Activated CD4-positive, alpha-beta memory T cell treated with anti-CD3 and anti-CD28 coated beads for 36 hours (primary cell): ENCODE data around the gene COX20. TPM values are rescaled to one million over a fixed set of nuclear protein-coding genes. Genes with fewer than 3 reads are reported as not detected.

ENCODE experiments used
- CTCF ChIA-PET: fragments of 350-600 bp; sonication (Branson Sonifier 250); formaldehyde crosslinking; loops from one replicate; lab custom pipeline; 2021; ENCODE audit warnings: antibody characterized with exemption, inconsistent platforms; lab: Charles Lee
- POLR2A ChIA-PET: fragments of 350-600 bp; sonication (Branson Sonifier 250); formaldehyde crosslinking; loops from one replicate; lab custom pipeline; 2021; ENCODE audit warnings: antibody characterized with exemption; lab: Charles Lee
- DNase-seq: peaks from one replicate; pipeline ENCODE4 v3.0.0-alpha.2; 2020
- H3K27ac Mint-ChIP-seq: one replicate; pipeline ENCODE4 v1.8.0; 2021; ENCODE audit warnings: mixed read lengths
- H3K27me3 Mint-ChIP-seq: one replicate; pipeline ENCODE4 v1.8.0; 2021; ENCODE audit warnings: mixed read lengths
- H3K36me3 Mint-ChIP-seq: one replicate; pipeline ENCODE4 v1.8.0; 2021; ENCODE audit warnings: mixed read lengths
- H3K4me1 Mint-ChIP-seq: one replicate; pipeline ENCODE4 v1.8.0; 2021; ENCODE audit warnings: low read depth, mixed read lengths
- H3K4me3 Mint-ChIP-seq: one replicate; pipeline ENCODE4 v1.8.0; 2021; ENCODE audit warnings: mild to moderate bottlenecking, mixed read lengths
- H3K9me3 Mint-ChIP-seq: one replicate; pipeline ENCODE4 v1.8.0; 2021; ENCODE audit warnings: mixed read lengths
- intact Hi-C: fragments of 100-400 bp; cut with micrococcal nuclease; formaldehyde crosslinking; loops from one replicate; pipeline ENCODE4 v1.15.1; 2023
- total RNA-seq, 2 experiments: library from RNA; stranded (reverse); gene quantifications; one replicate each; pipeline ENCODE4 v1.2.3, GENCODE V29; 2021

The COX20 gene
- total RNA-seq, 2 experiments from 2014 or later: 23.4 to 27.8 TPM

DNA sequence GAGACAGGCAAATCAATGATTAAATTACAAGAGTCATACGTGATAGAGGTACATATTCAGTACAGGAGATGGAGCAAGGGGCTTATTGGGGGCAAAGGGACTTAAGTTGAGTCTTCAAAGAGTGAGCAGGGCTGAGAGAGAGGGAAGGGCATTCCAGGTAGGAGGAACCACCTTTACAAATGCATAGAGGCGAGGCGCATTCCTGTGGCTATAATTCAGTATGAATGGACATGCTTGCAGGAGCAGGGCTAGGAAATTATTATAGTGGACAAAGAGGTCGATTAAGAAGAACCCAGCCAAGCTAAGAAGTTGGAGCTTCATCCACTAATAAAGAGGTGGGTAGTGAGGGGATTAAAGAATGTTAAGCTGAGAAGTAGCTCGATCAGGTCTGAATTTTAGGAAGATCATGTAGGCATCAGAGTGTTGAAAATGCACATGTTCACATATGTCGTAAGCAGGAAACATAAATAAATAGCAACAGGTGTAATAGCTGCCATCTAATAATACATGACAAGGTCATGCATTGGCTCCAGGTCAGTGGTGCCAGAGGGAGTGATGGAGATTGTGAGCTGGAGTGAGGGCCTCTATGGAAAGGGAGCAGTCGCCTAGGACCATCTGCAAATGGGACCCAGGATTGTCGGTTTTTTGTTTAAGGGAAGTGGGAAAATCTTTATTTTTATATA, 40.9 kb downstream of the COX20 start:
- CTCF ChIA-PET: no interaction called here
- Mint-ChIP-seq H3K27me3 (no peaks in the 10 kb centered on the region), H3K4me3 (no peak overlapping the region), H3K4me1 (no peaks in the 10 kb centered on the region), H3K9me3 (no peaks in the 10 kb centered on the region), H3K36me3 (no peaks in the 10 kb centered on the region), H3K27ac (no peak overlapping the region)
- intact Hi-C loops: no loop called here
- DNase-seq: no peak
- POLR2A ChIA-PET: no interaction called here

DNA sequence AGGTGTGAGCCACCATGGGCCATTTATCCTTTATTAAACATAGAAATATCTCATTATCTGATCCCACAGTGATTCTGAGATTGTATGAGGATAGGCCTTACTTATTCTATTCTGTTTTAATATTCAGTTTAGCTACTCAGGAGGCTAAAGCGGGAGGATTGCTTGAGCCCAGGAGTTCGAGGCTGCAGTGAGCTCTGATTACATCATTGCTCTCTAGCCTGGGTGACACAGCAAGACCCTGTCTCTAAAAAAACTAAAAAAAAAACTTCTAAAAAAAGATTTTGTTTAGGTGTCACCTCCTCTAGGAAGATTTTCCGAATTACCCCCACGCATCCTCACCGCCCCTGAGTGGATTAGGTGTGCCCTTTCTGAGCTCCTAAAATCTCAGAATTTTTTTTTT, 43.2 kb downstream of the COX20 start:
- no peak overlapping the region for H3K27ac Mint-ChIP-seq
- H3K27me3 Mint-ChIP-seq: no peaks in the 10 kb centered on the region
- no peaks in the 10 kb centered on the region for H3K36me3 Mint-ChIP-seq
- intact Hi-C loops: no loop called here
- CTCF ChIA-PET: no interaction called here
- no peaks in the 10 kb centered on the region for H3K4me1 Mint-ChIP-seq
- POLR2A ChIA-PET: no interaction called here
- H3K9me3 Mint-ChIP-seq: no peaks in the 10 kb centered on the region
- no peak overlapping the region for H3K4me3 Mint-ChIP-seq
- no peak for DNase-seq

DNA sequence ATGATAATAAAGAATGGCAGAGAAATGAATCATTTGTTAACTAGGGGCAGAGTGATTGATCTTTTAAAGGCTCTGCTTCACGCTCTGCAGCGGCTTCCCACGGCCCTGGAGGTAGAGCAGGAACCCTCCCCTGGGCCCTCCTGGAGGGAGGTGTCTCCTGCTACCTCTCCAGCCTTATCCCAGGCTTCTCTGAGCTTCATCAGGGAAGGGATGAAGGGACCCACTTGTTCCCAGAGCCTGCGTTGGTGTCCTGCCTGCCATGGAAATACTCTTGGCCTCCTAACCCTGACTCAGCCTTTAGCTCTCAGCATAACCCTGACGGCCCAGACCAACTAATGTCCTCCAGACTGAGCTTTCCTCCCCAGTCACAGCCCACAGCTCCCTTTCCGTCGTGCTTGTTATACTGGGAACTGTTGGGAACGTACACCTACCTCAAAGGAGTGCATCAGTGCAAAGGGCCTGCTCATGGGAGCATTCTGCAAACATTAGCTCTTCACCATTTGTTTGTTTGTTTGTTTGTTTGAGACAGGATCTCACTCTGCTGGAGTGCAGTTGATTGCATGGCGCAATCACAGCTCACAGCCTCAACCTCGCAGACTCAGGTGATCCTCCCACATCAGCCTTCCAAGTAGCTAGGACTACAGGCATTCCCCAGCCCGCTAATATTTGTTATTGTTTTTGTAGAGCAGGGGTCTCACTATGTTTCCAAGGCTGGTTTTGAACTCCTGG, 46.3 kb downstream of the COX20 start:
- ChIA-PET POLR2A (no interaction called here), CTCF (no interaction called here)
- Mint-ChIP-seq H3K27ac (no peak overlapping the region), H3K27me3 (no peaks in the 10 kb centered on the region), H3K4me3 (no peak overlapping the region), H3K9me3 (no peaks in the 10 kb centered on the region), H3K36me3 (no peaks in the 10 kb centered on the region), H3K4me1 (no peaks in the 10 kb centered on the region)
- intact Hi-C loops: no loop called here
- no peak for DNase-seq

DNA sequence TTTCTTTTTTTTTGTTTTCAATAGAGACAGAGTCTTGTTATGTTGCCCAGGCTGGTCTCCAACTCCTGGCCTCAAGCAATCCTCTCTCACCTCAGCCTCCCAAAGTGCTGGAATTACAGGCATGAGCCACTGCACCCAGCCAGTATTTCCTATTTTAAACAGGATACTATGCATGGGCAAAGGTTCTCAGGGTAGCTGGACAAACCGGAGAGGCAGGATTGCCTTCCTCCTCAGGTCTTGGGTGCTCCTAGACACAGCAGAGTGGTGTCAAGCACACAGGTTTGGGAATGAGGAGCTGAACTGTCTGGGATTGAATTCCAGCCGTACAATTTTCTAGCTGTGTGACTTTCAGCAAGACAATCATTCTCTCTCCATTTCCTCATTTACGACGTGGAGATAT, 51.8 kb downstream of the COX20 start:
- Mint-ChIP-seq H3K36me3 (no peaks in the 10 kb centered on the region), H3K9me3 (no peaks in the 10 kb centered on the region), H3K27me3 (no peaks in the 10 kb centered on the region), H3K4me1 (no peaks in the 10 kb centered on the region), H3K4me3 (no peak overlapping the region), H3K27ac (no peak overlapping the region)
- POLR2A ChIA-PET: interaction anchor here (0.6 kb wide), 1 partner anchor 78 kb away, joined by 3 read pairs; no protein-coding TSS in a partner anchor
- no peak for DNase-seq
- CTCF ChIA-PET: interaction anchor here (1.0 kb wide), 1 partner anchor 155 kb away, joined by 3 read pairs; no protein-coding TSS in a partner anchor
- intact Hi-C loops: no loop called here

DNA sequence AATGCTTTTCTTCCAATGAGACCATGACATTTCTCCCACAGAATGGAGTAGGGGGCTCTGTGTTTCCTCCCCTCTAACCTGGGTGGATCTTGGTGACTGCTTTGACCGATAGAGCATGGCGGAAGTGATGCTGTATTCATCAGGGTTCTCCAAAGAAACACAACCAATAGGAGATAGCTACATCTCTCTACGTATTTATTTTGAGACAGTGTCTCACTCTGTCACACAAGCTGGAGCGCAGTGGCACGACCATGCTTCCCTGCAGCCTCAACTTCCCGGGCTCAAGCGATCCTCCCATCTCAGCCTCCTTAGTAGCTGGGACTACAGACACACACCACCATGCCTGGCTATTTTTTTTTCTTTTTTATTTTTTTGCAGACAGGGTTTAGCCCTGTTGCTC, 58.4 kb downstream of the COX20 start:
- ChIA-PET CTCF (interaction anchor here (1.9 kb wide), 1 partner anchor 149 kb away, joined by 5 read pairs; no protein-coding TSS in a partner anchor), POLR2A (interaction anchor here (0.6 kb wide), 1 partner anchor 115 kb away, joined by 4 read pairs; no protein-coding TSS in a partner anchor)
- H3K4me3 Mint-ChIP-seq: no peak overlapping the region
- no peak overlapping the region for H3K27ac Mint-ChIP-seq
- H3K36me3 Mint-ChIP-seq: no peaks in the 10 kb centered on the region
- no peak for DNase-seq
- intact Hi-C loops: no loop called here
- no peaks in the 10 kb centered on the region for H3K4me1 Mint-ChIP-seq
- no peaks in the 10 kb centered on the region for H3K9me3 Mint-ChIP-seq
- H3K27me3 Mint-ChIP-seq: peaks cover 2% of the 10 kb centered on the region

Other genes starting within 250 kb of the COX20 start
- gene DESI2, start 182.5 kb upstream of the COX20 start, total RNA-seq: 10 to 100 TPM; 24.8 to 25.6 TPM
- 100 to 1,000 TPM; 410 to 421 TPM for gene HNRNPU, start 28.9 kb downstream of the COX20 start, total RNA-seq